NCI-H128 (cell line): ENCODE data around the gene ISG15.

Experiments used
- DNase-seq: peaks from one replicate; lab custom pipeline; 2025; ENCODE audit not compliant: unreplicated experiment; lab: John Stamatoyannopoulos, UW

The ISG15 gene

GRCh38 chr1:1059494-1060280, 46.4 kb downstream of the ISG15 start:
- DNase-seq: peak; percentile 70

DNA sequence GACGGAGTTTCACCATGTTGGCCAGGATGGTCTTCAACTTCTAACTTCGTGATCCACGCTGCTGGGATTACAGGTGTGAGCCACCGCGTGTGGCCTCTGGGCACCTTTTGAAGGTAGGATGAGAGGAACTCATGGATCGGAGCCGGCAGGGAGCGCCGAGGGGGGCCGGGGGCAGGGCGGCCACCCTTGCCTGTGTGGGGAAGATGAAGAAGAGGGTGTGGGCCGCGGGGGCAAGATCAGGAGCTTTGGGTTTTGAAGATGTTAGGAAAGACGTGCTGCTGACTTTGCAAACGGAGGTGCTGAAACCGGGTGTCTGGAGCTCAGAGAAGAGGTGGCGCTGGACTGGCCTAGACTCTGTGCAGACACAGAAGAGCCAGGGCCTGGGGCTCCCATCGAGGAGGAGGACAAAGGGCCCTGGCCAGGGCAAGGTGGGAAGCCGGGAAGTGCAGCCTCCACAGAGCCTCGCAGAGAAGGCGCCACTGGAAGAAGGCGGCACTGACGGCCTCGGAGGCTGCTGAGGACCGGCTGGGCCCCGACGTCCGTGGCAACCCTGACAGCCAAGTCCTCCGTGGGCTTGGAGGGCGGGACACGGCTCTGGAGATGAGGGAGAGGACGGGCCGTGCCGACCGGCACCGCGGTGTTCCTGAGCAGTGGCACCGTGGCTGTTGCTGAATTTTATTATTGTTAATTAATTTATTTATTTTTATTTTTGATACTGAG, 47.1 kb downstream of the ISG15 start:
- no peak for DNase-seq

GRCh38 chr1:1061682-1062345, 48.5 kb downstream of the ISG15 start:
- no peak for DNase-seq

GRCh38 chr1:1062348-1063163, 49.3 kb downstream of the ISG15 start:
- DNase-seq: no peak

- DNase-seq: no peak
These were observed 50.1 kb downstream of the ISG15 start for GRCh38 chr1:1063261-1063944.
